Prostate gland (tissue), 2 donors: ENCODE results near the gene HOOK1.

Source experiments
- POLR2A ChIP-seq: fragments of 450-650 bp; IDR thresholded peaks from one replicate; pipeline ENCODE4 v1.6.1; 2016; ENCODE audit warnings: antibody characterized with exemption, mild to moderate bottlenecking
- TF ChIP-seq, protein P1 (sequence below), 4 experiments: fragments of 200-600 bp in 2 of 4; fragments of 450-650 bp in 2 of 4; sonication (generic) in 2 of 4; IDR thresholded peaks; 1 replicate in 3 of 4; 2 replicates in 1 of 4; pipeline ENCODE4 v1.5.1; 2016 to 2019; ENCODE audit warnings: antibody characterized with exemption in 4 of 4, mild to moderate bottlenecking in 2 of 4, moderate library complexity in 2 of 4

DNA sequence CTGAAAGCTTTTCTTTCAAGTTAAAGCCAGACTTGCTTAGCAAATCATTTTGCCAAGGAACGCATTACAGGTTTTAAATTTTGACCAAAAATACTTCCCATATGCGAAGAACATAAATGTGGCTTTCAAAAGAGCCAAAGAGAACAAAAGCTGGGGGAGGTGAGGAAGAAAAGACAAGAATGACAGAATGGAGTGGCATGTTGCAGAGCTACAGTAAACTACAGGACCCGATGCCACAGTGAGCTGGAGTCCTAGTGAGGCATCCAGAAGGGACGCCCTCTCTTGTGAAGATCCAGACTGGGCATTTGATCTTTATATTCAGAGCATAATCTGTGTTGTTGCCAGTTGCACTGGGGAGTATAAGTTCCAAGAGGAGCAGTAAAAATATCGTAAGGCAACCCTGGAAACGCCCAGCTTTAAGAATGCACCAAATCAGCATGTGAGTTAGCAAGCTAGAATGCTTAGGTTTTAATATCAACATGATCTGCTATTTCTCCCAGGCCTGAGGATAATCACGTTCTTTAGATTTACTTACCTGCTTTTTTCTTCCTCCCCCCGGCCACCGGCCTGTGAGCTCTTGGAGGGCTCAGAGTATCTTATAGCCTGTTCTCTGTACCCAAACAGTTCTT, 48.4 kb upstream of the HOOK1 start:
- TF ChIP-seq, protein P1, sequence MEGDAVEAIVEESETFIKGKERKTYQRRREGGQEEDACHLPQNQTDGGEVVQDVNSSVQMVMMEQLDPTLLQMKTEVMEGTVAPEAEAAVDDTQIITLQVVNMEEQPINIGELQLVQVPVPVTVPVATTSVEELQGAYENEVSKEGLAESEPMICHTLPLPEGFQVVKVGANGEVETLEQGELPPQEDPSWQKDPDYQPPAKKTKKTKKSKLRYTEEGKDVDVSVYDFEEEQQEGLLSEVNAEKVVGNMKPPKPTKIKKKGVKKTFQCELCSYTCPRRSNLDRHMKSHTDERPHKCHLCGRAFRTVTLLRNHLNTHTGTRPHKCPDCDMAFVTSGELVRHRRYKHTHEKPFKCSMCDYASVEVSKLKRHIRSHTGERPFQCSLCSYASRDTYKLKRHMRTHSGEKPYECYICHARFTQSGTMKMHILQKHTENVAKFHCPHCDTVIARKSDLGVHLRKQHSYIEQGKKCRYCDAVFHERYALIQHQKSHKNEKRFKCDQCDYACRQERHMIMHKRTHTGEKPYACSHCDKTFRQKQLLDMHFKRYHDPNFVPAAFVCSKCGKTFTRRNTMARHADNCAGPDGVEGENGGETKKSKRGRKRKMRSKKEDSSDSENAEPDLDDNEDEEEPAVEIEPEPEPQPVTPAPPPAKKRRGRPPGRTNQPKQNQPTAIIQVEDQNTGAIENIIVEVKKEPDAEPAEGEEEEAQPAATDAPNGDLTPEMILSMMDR (IDR thresholded peaks at IDR 0.05), result no peak
- no peak for TF ChIP-seq POLR2A
